Inflammatory macrophage treated with lipopolysaccharide for 4 hours (primary cell): ENCODE results near the gene SNX5.
"Not testable (repeated sequence)": the region's sequence is repeated elsewhere in the genome, so short reads cannot be mapped to it uniquely, and the experiment has no call there.

ENCODE experiments used
- DNase-seq: peaks from one replicate; pipeline ENCODE4 v3.0.0-alpha.2; 2020

SNX5 gene

GRCh38 chr20:17992224-17992637, 23.6 kb upstream of the SNX5 start:
- DNase-seq: no peak

- DNase-seq: no peak
Observed at GRCh38 chr20:17990278-17990972, 21.8 kb upstream of the SNX5 start.

GRCh38 chr20:17987988-17988387, 19.4 kb upstream of the SNX5 start:
- no peak for DNase-seq

GRCh38 chr20:17985388-17986018, 16.9 kb upstream of the SNX5 start:
- no peak for DNase-seq

GRCh38 chr20:17976305-17976704, 7.7 kb upstream of the SNX5 start:
- DNase-seq: no peak

- DNase-seq: no peak
Observed at GRCh38 chr20:17972121-17972520, 3.5 kb upstream of the SNX5 start.

- no peak for DNase-seq
Observed at GRCh38 chr20:17971300-17972013, 2.9 kb upstream of the SNX5 start.

GRCh38 chr20:17969884-17970409, 1.4 kb upstream of the SNX5 start:
- DNase-seq: peak; percentile 87

GRCh38 chr20:17969278-17969883, 787 bp upstream of the SNX5 start:
- DNase-seq: peak; percentile 41

- peak; percentile 59 for DNase-seq
Observed at GRCh38 chr20:17967521-17968365, 851 bp downstream of the SNX5 start.

GRCh38 chr20:17966432-17967310, 1.9 kb downstream of the SNX5 start:
- peak; percentile 47 for DNase-seq

GRCh38 chr20:17965042-17965697, 3.4 kb downstream of the SNX5 start:
- DNase-seq: peak; percentile 39

- DNase-seq: no peak
Observed at GRCh38 chr20:17964632-17965031, 4.0 kb downstream of the SNX5 start.

- no peak for DNase-seq
Observed at GRCh38 chr20:17964073-17964472, 4.5 kb downstream of the SNX5 start.

- DNase-seq: no peak
Observed at GRCh38 chr20:17963114-17963897, 5.3 kb downstream of the SNX5 start.

- DNase-seq: peak; percentile 18
Observed at GRCh38 chr20:17961587-17961940, 7.0 kb downstream of the SNX5 start.

GRCh38 chr20:17960927-17961586, 7.5 kb downstream of the SNX5 start:
- DNase-seq: peak; percentile 65

- DNase-seq: not testable (repeated sequence)
Observed at GRCh38 chr20:17960400-17960885, 8.2 kb downstream of the SNX5 start.

- no peak for DNase-seq
Observed at GRCh38 chr20:17959257-17959627, 9.4 kb downstream of the SNX5 start.
